HL-60 (cell line): ENCODE data around the gene ERC2.

Experiments used
- CTCF ChIP-seq: IDR thresholded peaks from one replicate; pipeline ENCODE4 v1.5.1; 2011; ENCODE audit warnings: low read length, control low read depth, inconsistent platforms; ENCODE audit not compliant: insufficient read depth
- POLR2AphosphoS5 ChIP-seq: IDR thresholded peaks from 2 replicates; pipeline ENCODE4 v1.6.1; 2012; ENCODE audit warnings: low read depth

- TF ChIP-seq CTCF (no peak), POLR2AphosphoS5 (no peak)
These were observed 258.1 kb downstream of the ERC2 start for GRCh38 chr3:56209982-56210751.
